CD4-positive, alpha-beta T cell treated with Interleukin-6 for 4 hours (primary cell): ENCODE data around the gene SELENOH.
A peak's percentile ranks its signal among the peaks of the same experiment; 100 is the strongest.

Source experiments
- DNase-seq: peaks from one replicate; pipeline ENCODE4 v3.0.0-alpha.2; 2020; ENCODE audit warnings: mixed read lengths

The SELENOH gene

GRCh38 chr11:57751176-57751575 lies 9.9 kb downstream of the SELENOH start:
- no peak for DNase-seq

GRCh38 chr11:57751676-57752253 lies 10.5 kb downstream of the SELENOH start, which contains the start of gene BTBD18:
Gene BTBD18 (minus strand): TSS chr11:57751819. CDS start chr11:57751188, 631 bp downstream.
- DNase-seq, result peak; percentile 9

GRCh38 chr11:57752954-57753353 lies 11.7 kb downstream of the SELENOH start:
- DNase-seq, result no peak

- no peak for DNase-seq
Observed at GRCh38 chr11:57758174-57758573, 16.9 kb downstream of the SELENOH start.

- DNase-seq, result no peak
Observed at GRCh38 chr11:57761301-57762234, 20.3 kb downstream of the SELENOH start, which contains the start of gene CTNND1. Gene CTNND1 (plus strand): TSS chr11:57761802. CDS start chr11:57791479, 29,677 bp downstream.

- DNase-seq, result no peak
Observed at GRCh38 chr11:57762235-57762861, 21.1 kb downstream of the SELENOH start.

GRCh38 chr11:57763568-57763967 lies 22.3 kb downstream of the SELENOH start:
- DNase-seq, result no peak

- no peak for DNase-seq
Observed at GRCh38 chr11:57764021-57764420, 22.7 kb downstream of the SELENOH start.

GRCh38 chr11:57764566-57764965 lies 23.3 kb downstream of the SELENOH start:
- no peak for DNase-seq

- no peak for DNase-seq
Observed at GRCh38 chr11:57764972-57765371, 23.7 kb downstream of the SELENOH start.

GRCh38 chr11:57770793-57771192 lies 29.5 kb downstream of the SELENOH start:
- DNase-seq, result no peak

- no peak for DNase-seq
Observed at GRCh38 chr11:57771365-57771764, 30.1 kb downstream of the SELENOH start.

GRCh38 chr11:57772562-57772961 lies 31.3 kb downstream of the SELENOH start:
- no peak for DNase-seq

- DNase-seq, result no peak
Observed at GRCh38 chr11:57773026-57773598, 31.8 kb downstream of the SELENOH start.

GRCh38 chr11:57775491-57775890 lies 34.2 kb downstream of the SELENOH start:
- no peak for DNase-seq

- no peak for DNase-seq
Observed at GRCh38 chr11:57776031-57776521, 34.8 kb downstream of the SELENOH start.

GRCh38 chr11:57776577-57777210 lies 35.4 kb downstream of the SELENOH start:
- no peak for DNase-seq

GRCh38 chr11:57777969-57778317 lies 36.7 kb downstream of the SELENOH start:
- DNase-seq, result no peak

GRCh38 chr11:57778318-57779037 lies 37.2 kb downstream of the SELENOH start:
- no peak for DNase-seq

GRCh38 chr11:57779276-57779675 lies 38.0 kb downstream of the SELENOH start:
- no peak for DNase-seq

- no peak for DNase-seq
Observed at GRCh38 chr11:57781529-57781943, 40.2 kb downstream of the SELENOH start.

GRCh38 chr11:57785072-57785471 lies 43.8 kb downstream of the SELENOH start:
- DNase-seq, result no peak
